ENCODE measurements around the gene DCAF12.

- TF ChIP-seq CTCF (IDR thresholded peaks at IDR 0.05) (peak in 1 of 6 experiments; percentile 5), POLR2AphosphoS5 (IDR thresholded peaks at IDR 0.05) (peak in 1 of 2 donors; percentile 8), POLR2A (IDR thresholded peaks at IDR 0.05) (no peak), EP300 (IDR thresholded peaks at IDR 0.05) (no peak)
These were observed 13.1 kb upstream of the DCAF12 start for GRCh38 chr9:34139477-34140146.
